Stimulated activated CD4-positive, alpha-beta T cell treated with anti-CD3 and anti-CD28 coated beads, TNF-alpha, amount 100 ng/mL, for 48 hours (primary cell): ENCODE data around the gene AACS.
"Not testable (repeated sequence)": the region's sequence is repeated elsewhere in the genome, so short reads cannot be mapped to it uniquely, and the experiment has no call there.

Source experiments
- DNase-seq, 3 donors: peaks; one replicate each; pipeline ENCODE4 v3.0.0-alpha.2; 2020; ENCODE audit warnings: low read depth in 3 of 3

Gene AACS

DNA sequence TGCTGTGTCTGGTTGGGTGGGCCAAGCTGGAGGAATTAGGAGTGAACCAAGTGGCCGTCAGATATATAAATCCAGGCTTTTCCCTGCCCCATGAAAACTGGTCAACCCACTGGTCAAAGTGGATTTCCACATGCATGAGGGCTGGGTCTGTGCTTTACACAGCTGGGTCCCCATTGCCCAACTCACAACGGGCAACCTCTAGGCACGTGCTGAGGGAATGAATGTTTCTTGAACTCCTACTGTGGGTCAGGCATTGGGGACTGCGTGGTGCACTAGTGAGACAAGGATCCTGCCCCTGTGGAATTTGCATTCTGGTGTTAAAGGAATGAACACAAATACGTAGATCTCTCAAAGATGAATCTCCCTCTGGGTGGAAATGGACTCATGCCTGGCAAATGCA, 7.5 kb upstream of the AACS start:
- no peak for DNase-seq

GRCh38 chr12:125061229-125061628, 4.0 kb upstream of the AACS start:
- no peak for DNase-seq

DNA sequence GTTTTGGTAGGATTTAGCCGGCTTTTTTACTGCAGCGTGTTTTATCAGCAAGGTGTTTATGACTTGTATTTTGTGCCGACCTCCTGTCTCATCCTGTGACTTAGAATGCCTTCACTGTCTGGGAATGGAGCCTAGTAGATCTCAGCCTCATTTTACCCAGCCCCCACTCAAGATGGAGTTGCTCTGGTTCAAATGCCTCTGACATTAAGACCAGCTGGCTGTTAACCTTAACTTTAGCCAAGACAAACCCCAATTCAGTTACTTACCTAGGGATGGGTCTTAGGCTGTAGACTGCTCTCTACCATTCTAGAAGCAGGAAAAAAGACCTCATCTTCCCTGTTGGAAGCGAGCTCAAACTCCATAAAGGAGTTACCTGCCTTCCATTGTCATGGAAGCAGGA, 1.7 kb upstream of the AACS start:
- not testable (repeated sequence) for DNase-seq

DNA sequence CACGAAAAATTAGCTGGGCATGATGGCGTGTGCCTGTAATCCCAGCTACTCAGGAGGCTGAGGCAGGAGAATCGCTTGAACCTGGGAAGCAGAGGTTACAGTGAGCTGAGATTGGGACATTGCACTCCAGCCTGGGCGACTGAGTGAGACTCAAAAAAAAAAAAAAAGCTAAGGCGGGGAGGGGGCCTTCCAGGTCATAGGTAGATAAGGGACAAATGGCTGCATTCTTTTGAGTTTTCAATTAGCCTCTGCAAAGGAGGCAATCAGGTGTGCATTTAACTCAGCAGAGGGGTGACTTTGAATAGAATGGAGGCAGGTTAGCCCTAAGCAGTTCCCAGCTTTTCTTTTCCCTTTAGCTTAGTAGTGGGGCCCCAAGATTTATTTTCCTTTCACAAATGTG, 743 bp upstream of the AACS start:
- DNase-seq = no peak

DNA sequence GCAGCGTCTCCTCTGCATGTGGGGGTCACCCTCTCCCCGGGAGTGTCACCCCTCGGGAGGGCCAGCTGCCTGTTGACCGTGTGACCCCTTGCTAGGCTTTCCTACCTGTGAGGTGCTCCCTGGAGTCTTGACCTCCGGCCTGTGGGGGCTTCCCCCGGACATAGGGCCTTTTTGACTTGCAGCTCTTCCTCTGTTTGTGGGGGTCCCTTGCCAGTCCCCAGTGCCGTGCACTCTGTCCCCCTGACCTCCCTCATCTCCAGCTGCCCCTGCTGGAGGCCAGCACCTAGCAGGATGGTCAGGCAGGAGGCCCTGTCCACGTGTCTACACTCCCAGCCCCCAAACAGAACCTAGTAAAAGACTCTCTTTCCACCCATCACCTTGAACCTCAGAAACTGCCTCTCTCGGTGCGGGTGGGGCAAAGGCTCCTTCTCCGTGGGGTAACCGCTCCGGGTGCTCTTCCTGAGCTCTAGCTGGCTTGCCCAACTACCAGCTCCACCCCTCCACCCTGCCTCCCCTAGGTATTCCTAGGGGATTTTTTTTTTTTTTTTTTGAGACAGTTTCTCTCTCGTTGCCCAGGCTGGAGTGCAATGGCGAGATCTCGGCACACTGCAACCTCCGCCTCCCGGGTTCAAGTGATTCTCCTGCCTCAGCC, 810 bp downstream of the AACS start:
- DNase-seq = no peak

DNA sequence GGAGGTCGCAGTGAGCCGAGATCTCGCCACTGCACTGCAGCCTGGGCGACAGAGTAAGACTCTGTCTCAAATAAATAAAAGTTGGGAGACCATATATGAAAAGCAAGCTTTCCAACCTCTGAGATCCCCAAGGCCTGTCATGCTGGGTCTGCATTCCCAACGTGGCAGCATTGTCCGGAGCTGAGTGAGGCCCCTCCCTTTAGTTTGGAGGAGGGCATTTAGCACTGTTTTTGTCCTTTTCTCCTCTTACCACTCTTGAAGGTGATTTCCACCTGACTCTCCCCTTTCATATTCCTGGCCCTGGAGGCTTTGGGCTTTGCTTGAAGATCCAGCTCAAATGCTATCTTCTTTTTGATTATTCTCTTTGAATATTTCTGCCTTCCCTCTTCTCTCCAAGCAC, 3.2 kb downstream of the AACS start:
- no peak for DNase-seq

DNA sequence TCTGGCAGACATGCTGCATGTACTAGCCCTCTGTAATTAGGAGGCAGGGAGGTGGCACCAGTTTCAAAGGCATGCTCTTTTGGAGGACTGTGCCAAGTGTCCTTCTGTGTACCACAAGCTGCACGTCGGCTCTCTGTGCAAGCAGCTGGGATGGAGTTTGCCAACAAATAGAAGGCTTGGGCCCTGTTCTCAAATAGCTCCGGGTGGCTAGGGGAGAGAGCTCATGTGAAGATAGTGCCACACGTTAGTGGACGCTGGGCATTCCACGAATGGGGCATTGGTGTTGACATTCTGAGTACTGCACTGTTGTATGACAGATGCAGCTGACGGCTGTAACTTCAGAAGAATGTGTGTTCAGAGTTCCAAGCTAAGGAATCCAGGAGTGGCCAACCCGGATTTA, 4.4 kb downstream of the AACS start:
- DNase-seq = no peak

DNA sequence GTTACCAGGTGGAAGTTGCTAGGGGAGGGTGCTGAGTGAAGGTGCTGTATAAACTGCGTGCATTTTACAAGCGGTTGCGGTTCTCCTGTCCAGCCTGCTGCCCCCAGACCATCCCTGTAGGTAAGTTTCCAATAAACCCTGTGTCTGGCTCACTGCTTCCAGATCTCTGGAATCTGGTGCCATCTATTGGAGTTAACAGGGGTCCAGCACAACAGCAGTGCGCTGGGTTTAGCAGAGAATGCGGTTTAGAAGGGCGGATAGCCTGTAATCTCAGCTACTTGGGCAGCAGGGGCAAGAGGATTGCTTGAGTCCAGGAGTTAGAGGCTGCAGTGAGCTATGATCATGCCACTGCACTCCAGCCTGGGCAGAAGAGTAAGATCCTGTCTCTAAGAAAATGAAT, 4.9 kb downstream of the AACS start:
- no peak for DNase-seq

- no peak for DNase-seq
Measured at GRCh38 chr12:125070661-125071390, 5.6 kb downstream of the AACS start.

DNA sequence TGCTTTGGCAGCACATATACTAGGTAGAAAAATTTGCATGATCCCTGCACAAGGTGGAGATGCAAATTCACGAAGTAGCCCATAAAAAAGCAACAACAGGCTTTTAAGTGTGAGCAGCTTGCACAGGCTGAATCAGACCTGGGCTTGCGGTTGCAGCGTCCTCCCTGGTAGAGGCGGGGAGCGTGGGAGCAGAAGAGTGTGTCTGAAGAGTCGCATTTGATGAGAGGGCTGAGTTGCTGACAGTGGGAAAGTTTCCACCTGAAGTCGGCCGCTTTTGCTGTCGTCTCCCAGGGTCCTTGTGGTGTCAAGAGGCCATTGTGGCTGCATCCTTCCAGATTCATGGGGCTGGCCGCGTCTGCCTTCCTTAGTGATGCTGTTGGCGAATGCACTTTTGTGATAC, 6.2 kb downstream of the AACS start:
- DNase-seq = no peak

DNA sequence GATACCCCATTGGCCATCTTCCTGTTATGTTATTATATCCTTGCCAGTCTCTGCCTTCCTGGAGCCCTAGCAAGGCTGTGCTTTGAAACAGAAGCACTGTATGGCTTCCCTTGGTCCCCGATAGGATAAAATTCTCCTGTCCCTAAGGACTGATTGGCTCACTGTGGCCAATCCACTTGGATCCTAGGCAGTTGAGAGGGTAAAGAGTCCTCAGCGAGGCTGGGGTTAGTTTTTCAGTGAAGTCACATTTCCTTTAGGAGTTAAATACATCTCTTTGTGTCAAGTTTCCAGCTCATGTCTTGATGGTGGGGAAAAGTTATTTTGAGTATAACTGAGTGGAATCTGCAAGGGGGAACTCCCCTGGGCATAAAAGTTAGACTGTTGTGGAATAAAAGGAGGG, 7.3 kb downstream of the AACS start:
- no peak for DNase-seq

- not testable (repeated sequence) for DNase-seq
Measured at GRCh38 chr12:125074294-125074693, 9.1 kb downstream of the AACS start.

GRCh38 chr12:125076103-125076502, 10.9 kb downstream of the AACS start:
- no peak for DNase-seq

DNA sequence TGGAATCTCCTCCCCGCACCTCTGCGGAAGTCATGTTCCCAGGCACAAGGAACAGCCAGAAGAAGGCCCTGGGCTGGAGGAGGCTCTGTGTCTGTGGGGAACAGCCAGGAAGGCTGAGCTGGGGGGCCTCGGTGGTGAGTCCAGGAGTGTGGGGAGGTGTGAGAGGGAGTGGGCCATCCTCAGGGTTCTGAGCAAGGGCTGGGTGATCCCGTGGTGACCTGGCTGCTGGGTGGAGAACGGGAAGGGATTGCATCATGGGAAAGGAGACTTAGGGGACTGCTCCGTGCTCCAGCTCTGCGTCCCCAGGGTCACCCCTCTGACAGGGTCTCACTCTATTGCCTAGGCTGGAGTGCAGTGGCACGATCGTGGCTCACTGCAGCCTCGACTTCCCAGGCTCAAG, 13.8 kb downstream of the AACS start:
- no peak for DNase-seq

- DNase-seq = no peak
Measured at GRCh38 chr12:125079648-125080645, 14.7 kb downstream of the AACS start.

DNA sequence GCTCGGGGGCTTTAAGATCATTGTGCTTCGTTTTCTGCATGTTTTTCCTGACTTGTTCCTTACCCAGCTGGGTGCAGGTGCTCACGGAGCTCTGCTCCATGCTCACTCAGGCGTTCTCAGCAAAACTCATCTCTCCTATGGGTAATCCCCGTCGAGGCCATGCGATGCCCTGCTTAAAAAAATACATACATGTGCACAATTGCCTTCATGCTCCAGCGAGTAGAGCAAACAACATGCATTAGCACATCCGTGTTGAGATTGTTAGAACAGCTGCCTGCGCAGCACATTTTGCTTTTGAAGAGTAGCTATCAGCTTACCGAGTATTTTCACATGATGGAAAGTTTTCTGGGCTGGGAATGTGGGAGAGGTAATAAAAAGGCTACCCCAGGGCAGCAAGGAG, 16.2 kb downstream of the AACS start:
- no peak for DNase-seq

DNA sequence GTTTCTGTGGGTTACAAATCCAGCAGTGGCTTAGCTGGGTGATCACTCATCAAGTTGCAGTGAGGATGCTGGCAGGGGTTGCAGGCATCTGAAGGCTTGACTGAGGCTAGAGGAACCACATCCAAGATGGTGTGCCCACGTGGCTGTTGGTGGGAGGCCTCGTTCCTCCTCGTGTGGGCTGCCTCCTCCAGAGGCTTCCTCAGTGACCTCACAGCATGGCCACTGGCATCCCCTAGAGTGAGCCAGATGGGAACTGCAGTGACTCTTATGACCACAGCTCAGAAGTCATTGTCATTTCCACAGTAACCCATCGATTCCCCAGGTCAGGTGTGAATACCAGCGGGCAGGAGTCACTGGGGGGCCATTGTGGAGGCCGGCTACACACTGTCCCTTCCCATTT, 17.8 kb downstream of the AACS start:
- no peak for DNase-seq

- DNase-seq = not testable (repeated sequence)
Measured at GRCh38 chr12:125088199-125088598, 23.0 kb downstream of the AACS start.

DNA sequence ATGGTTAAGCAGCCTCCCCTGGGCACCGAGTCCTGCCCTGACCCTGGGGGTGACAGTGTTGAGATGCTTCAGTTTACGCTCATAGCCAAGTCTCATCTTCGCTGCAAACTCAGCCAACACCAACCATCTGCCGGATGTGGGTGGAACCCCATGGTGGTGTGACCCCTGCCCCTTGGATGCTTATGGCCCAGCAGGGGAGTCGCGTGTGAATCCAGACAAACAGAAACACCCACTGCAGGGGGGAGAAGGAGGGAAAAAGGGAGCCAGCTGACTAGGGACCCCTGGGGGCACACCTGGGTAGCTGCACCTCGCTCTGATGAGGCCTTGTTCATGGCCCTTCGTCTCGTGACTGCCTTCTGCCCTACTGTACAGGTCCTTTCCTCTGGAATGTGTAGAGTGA, 23.8 kb downstream of the AACS start:
- no peak for DNase-seq

GRCh38 chr12:125089626-125090025, 24.4 kb downstream of the AACS start:
- DNase-seq = no peak

DNA sequence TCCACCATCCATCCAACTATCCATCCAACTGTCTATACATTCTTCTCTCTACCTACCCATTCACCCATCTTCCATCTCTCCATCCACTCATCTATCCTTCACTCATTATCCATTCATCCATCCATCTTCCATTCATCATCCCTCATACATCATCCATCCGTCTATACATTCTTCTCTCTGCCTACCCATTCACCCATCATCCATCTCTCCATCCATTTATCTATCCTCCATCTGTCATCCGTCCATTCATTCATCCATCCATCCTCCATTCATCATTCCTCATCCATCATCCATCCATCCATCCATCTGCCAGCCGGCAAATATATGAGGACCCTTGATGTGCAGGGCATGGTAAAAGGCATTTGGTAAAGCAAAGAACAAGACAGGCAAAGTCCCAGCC, 25.2 kb downstream of the AACS start:
- no peak for DNase-seq

DNA sequence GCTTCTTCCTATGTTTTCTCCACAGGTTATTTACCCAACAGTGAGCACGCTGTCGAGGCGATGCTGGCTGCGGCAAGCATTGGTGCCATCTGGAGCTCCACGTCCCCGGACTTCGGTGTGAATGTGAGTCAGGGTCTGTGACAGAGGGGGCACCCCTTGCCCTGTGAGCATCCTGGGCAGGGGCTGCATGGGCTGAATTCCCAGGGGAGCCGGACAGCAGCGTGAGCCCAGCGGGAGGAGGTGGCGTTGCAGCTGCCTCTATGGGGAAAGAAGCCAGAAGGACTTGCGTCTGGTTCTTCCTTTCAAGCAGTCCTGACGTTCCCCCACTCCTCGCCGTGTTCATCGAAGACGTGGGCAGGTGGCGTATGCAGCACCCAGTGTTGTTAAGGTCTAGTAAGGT, 26.2 kb downstream of the AACS start:
- DNase-seq = no peak
